Activated T-cell treated with anti-CD3 and anti-CD28 coated beads for 4 hours (primary cell): ENCODE results near the gene VAV3.

Experiments used
- DNase-seq: peaks from one replicate; pipeline ENCODE4 v3.0.0-alpha.2; 2020

The VAV3 gene

GRCh38 chr1:107523061-107523460, 441.9 kb downstream of the VAV3 start:
- DNase-seq, result no peak
